ENCODE data around the gene KRTAP10-1. TPM values are rescaled to one million over a fixed set of nuclear protein-coding genes. Genes with fewer than 3 reads are reported as not detected.

KRTAP10-1 gene
- total RNA-seq, 1 experiment from 2014 or later: 0.47 TPM

DNA sequence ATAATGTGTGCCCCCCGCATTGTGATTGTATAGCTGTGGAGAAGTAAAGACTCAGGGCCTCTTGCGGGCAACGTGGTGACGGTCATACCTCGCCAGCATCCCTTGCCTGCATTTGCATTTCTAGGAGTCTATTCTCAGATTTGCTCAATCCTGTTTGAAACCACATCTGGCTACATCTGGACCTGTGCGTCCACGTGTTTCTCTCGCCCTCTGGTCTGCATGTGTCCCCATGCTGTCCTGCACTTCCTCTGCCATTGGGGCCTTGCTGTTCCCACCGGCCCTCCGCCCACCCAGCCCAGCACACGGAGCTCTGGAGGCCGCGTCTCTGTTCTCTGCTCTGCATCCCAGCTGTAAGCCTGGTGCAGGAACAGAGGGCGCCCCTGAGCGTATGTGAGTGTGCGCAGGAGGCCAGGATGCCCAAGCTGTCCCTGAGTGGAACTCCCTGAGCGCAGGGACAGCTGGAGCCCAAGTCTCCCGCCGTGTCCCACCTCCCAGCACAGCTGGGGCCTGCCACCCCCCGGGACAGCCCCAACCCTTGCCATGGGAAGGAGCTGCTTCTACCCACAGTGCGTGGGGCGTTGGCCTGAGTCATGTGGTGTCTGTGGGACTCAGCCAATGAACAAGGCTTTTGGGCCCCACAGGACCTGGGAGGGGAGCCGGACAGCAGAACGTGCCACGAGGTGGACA is 9.7 kb upstream of the KRTAP10-1 start:
- Histone ChIP-seq H3K4me1 (ENCODE audit: insufficient read depth, low read length, poor library complexity, severe bottlenecking) (no peaks in the 10 kb centered on the region), H3K9me3 (ENCODE audit: low read depth, low read length, poor library complexity, severe bottlenecking) (no peaks in the 10 kb centered on the region), H3K36me3 (ENCODE audit: insufficient read depth, low read length, poor library complexity, severe bottlenecking) (no peaks in the 10 kb centered on the region), H3K27ac (ENCODE audit: low read depth, low read length, poor library complexity, severe bottlenecking) (no peak overlapping the region), H3K4me3 (ENCODE audit: low read depth, low read length, poor library complexity, severe bottlenecking) (no peak overlapping the region), H3K27me3 (replicated peaks; ENCODE audit: insufficient read depth, low read depth, low read length, poor library complexity) (no peaks in the 10 kb centered on the region)
- ChIA-PET POLR2A (ENCODE audit: low non-redundant PET) (no interaction called here), CTCF (no interaction called here)
- no peak for TF ChIP-seq EZH2 (IDR thresholded peaks at IDR 0.05; ENCODE audit: borderline replicate concordance, low read depth, low read length, poor library complexity, severe bottlenecking)
- TF ChIP-seq, protein P1, sequence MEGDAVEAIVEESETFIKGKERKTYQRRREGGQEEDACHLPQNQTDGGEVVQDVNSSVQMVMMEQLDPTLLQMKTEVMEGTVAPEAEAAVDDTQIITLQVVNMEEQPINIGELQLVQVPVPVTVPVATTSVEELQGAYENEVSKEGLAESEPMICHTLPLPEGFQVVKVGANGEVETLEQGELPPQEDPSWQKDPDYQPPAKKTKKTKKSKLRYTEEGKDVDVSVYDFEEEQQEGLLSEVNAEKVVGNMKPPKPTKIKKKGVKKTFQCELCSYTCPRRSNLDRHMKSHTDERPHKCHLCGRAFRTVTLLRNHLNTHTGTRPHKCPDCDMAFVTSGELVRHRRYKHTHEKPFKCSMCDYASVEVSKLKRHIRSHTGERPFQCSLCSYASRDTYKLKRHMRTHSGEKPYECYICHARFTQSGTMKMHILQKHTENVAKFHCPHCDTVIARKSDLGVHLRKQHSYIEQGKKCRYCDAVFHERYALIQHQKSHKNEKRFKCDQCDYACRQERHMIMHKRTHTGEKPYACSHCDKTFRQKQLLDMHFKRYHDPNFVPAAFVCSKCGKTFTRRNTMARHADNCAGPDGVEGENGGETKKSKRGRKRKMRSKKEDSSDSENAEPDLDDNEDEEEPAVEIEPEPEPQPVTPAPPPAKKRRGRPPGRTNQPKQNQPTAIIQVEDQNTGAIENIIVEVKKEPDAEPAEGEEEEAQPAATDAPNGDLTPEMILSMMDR (conservative IDR thresholded peaks at IDR 0.05; ENCODE audit: low read depth, low read length): no peak
- no peak for DNase-seq (ENCODE audit: low spot score)
- intact Hi-C loops (cut with micrococcal nuclease; ENCODE audit: unreplicated experiment): loop anchor here (10.0 kb wide), 1 partner anchor 55 kb away; the partner anchor contains the start of gene KRTAP10-7
- no TSS peak for BruUV-seq (replicated peaks)

DNA sequence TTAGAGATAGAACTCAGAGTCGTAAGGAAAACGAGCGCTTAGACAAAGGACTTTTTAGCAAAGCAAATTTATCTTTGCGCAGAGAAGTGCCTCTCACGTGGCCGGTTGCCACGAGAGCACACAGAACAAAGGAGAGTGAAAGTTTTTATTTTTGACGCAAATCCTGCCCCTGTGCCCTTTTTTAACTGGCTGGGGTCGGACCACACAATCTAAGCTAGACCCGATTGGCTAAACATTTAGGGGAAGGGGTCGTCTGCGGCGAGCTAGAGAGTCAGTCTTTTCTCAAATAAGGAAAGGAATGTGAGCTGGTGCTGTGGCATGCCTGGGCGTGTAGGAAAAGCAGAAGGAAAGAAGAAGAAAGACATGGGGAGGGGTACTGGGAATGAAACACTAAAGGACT is 8.9 kb upstream of the KRTAP10-1 start:
- H3K27me3 ChIP-seq (replicated peaks; ENCODE audit: insufficient read depth, low read depth, low read length, poor library complexity): no peaks in the 10 kb centered on the region
- BruUV-seq (replicated peaks): no TSS peak
- no peaks in the 10 kb centered on the region for H3K4me1 ChIP-seq (ENCODE audit: insufficient read depth, low read length, poor library complexity, severe bottlenecking)
- intact Hi-C loops (cut with micrococcal nuclease; ENCODE audit: unreplicated experiment): loop anchor here (10.0 kb wide), 1 partner anchor 56 kb away; the partner anchor contains the start of gene KRTAP10-7
- H3K9me3 ChIP-seq (ENCODE audit: low read depth, low read length, poor library complexity, severe bottlenecking): no peaks in the 10 kb centered on the region
- no peak for DNase-seq (ENCODE audit: low spot score)
- no peak overlapping the region for H3K4me3 ChIP-seq (ENCODE audit: low read depth, low read length, poor library complexity, severe bottlenecking)
- ChIA-PET CTCF (no interaction called here), POLR2A (ENCODE audit: low non-redundant PET) (no interaction called here)
- no peaks in the 10 kb centered on the region for H3K36me3 ChIP-seq (ENCODE audit: insufficient read depth, low read length, poor library complexity, severe bottlenecking)
- TF ChIP-seq, protein P1 (conservative IDR thresholded peaks at IDR 0.05; ENCODE audit: low read depth, low read length): no peak
- no peak for TF ChIP-seq EZH2 (IDR thresholded peaks at IDR 0.05; ENCODE audit: borderline replicate concordance, low read depth, low read length, poor library complexity, severe bottlenecking)
- no peak overlapping the region for H3K27ac ChIP-seq (ENCODE audit: low read depth, low read length, poor library complexity, severe bottlenecking)

DNA sequence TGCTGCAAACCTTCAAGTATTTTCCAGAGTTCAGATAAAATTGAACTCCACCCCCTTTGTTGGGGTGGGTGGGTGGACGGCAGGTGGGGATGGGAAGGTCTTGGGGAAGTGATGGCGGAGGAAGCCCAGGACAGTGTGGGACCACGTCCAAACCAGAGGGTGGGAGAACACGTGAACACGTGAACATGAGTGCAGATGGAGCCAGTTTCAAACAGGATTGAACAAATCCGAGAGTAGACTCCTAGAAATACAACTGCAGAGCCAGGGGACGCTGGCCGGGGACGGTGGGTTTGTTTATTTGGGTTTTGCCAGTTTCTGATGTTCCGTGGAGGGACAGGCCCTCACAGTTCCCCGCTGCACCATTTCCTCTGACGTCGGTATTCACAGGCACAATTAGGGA is 8.4 kb upstream of the KRTAP10-1 start:
- Histone ChIP-seq H3K36me3 (ENCODE audit: insufficient read depth, low read length, poor library complexity, severe bottlenecking) (no peaks in the 10 kb centered on the region), H3K4me3 (ENCODE audit: low read depth, low read length, poor library complexity, severe bottlenecking) (no peak overlapping the region), H3K27me3 (replicated peaks; ENCODE audit: insufficient read depth, low read depth, low read length, poor library complexity) (no peaks in the 10 kb centered on the region), H3K4me1 (ENCODE audit: insufficient read depth, low read length, poor library complexity, severe bottlenecking) (no peaks in the 10 kb centered on the region), H3K27ac (ENCODE audit: low read depth, low read length, poor library complexity, severe bottlenecking) (no peak overlapping the region), H3K9me3 (ENCODE audit: low read depth, low read length, poor library complexity, severe bottlenecking) (peaks cover 4% of the 10 kb centered on the region)
- DNase-seq (ENCODE audit: low spot score): no peak
- CTCF ChIA-PET: no interaction called here
- BruUV-seq (replicated peaks): no TSS peak
- POLR2A ChIA-PET (ENCODE audit: low non-redundant PET): no interaction called here
- no peak for TF ChIP-seq EZH2 (IDR thresholded peaks at IDR 0.05; ENCODE audit: borderline replicate concordance, low read depth, low read length, poor library complexity, severe bottlenecking)
- TF ChIP-seq, protein P1 (conservative IDR thresholded peaks at IDR 0.05; ENCODE audit: low read depth, low read length): no peak
- intact Hi-C loops (cut with micrococcal nuclease; ENCODE audit: unreplicated experiment): loop anchor here (10.0 kb wide), 1 partner anchor 56 kb away; the partner anchor contains the start of gene KRTAP10-7

Measured in A673 (cell line).